Dedifferentiated amniotic fluid mesenchymal stem cell (primary cell): ENCODE measurements around the gene ACOT8.
A peak's percentile ranks its signal among the peaks of the same experiment; 100 is the strongest.
"Not testable (repeated sequence)": the region's sequence is repeated elsewhere in the genome, so short reads cannot be mapped to it uniquely, and the experiment has no call there.

ENCODE experiments used
- DNase-seq: peaks from one replicate; pipeline ENCODE4 v3.0.0-alpha.2; 2016; ENCODE audit errors: extremely low spot score

The ACOT8 gene

GRCh38 chr20:45857114-45857881, at the start of gene ACOT8, which contains the start of gene ZSWIM3:
Gene ACOT8 (minus strand): TSS chr20:45857392. CDS start chr20:45857315, 77 bp downstream.
Gene ZSWIM3 (plus strand): TSS chr20:45857614. CDS start chr20:45857826, 212 bp downstream.
- DNase-seq = peak; percentile 100

GRCh38 chr20:45905505-45906079, 48.4 kb upstream of the ACOT8 start:
- DNase-seq = peak; percentile 63

GRCh38 chr20:45904583-45905504, 47.7 kb upstream of the ACOT8 start:
- DNase-seq = no peak

- no peak for DNase-seq
Observed at GRCh38 chr20:45902199-45902701, 45.1 kb upstream of the ACOT8 start.

GRCh38 chr20:45901332-45901731, 44.1 kb upstream of the ACOT8 start:
- DNase-seq = not testable (repeated sequence)

GRCh38 chr20:45899046-45899835, 42.0 kb upstream of the ACOT8 start:
- no peak for DNase-seq

GRCh38 chr20:45898285-45898684, 41.1 kb upstream of the ACOT8 start:
- no peak for DNase-seq

- no peak for DNase-seq
Observed at GRCh38 chr20:45897692-45898091, 40.5 kb upstream of the ACOT8 start.

- DNase-seq = no peak
Observed at GRCh38 chr20:45897289-45897688, 40.1 kb upstream of the ACOT8 start.

GRCh38 chr20:45896641-45897161, 39.5 kb upstream of the ACOT8 start:
- DNase-seq = no peak

- peak; percentile 9 for DNase-seq
Observed at GRCh38 chr20:45894797-45895196, 37.6 kb upstream of the ACOT8 start.

- DNase-seq = no peak
Observed at GRCh38 chr20:45893831-45894230, 36.6 kb upstream of the ACOT8 start.

GRCh38 chr20:45892828-45893500, 35.8 kb upstream of the ACOT8 start:
- DNase-seq = no peak

- no peak for DNase-seq
Observed at GRCh38 chr20:45892049-45892825, 35.0 kb upstream of the ACOT8 start.

GRCh38 chr20:45890985-45891983, 34.1 kb upstream of the ACOT8 start, which contains the start of the genes CTSA and NEURL2:
Gene CTSA (plus strand): TSS chr20:45891335. CDS start chr20:45891569, 234 bp downstream.
Gene NEURL2 (minus strand): TSS chr20:45891208. CDS start chr20:45890991, 217 bp downstream.
- peak; percentile 63 for DNase-seq

- DNase-seq = peak; percentile 52
Observed at GRCh38 chr20:45890077-45890984, 33.1 kb upstream of the ACOT8 start.

- DNase-seq = no peak
Observed at GRCh38 chr20:45888681-45889080, 31.5 kb upstream of the ACOT8 start.
